ENCODE measurements around the gene SYTL3.

The SYTL3 gene

DNA sequence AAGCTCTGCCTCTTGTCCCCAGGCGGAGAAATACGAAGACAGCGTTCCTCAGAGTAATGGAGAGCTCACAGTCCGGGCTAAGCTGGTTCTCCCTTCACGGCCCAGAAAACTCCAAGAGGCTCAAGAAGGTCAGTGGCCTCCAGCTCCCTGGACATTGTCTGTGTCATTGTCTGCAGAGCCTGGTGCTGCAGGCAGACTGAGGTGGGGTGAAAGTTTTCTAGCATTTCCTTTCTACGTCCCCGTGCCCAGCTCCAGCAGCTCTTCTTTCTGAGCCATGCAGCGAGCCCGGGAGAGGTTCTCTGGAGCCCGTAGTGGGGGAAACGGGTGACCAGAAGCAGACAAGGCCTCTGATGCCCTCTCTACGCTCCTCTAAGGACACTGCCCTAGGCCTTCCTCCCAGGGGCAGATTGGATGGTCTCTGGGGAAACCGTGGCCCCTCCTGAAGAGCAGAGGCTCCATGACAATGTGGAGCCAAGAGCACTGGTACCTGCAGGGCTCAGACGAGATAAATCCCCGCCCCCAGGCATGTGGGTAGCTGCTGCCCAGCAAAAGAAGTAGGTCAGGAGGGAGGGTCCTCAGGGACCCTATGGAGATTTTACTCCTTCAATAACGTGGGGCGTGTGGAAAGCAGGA, 110.9 kb downstream of the SYTL3 start:
- H3K4me3 ChIP-seq (ENCODE audit: low read depth, low read length) = no peak overlapping the region
- no peaks in the 10 kb centered on the region for H3K9me3 ChIP-seq
- peaks cover 6% of the 10 kb centered on the region for H3K36me3 ChIP-seq
- TF ChIP-seq CTCF (IDR thresholded peaks at IDR 0.05; ENCODE audit: low read depth, low read length) = no peak
- no peaks in the 10 kb centered on the region for H3K27me3 ChIP-seq
- no peak for DNase-seq
- H3K4me1 ChIP-seq = peaks cover 20% of the 10 kb centered on the region

GRCh38 chr6:158761746-158762145, 111.9 kb downstream of the SYTL3 start:
- TF ChIP-seq CTCF (IDR thresholded peaks at IDR 0.05; ENCODE audit: low read depth, low read length) = no peak
- H3K4me1 ChIP-seq = peaks cover 25% of the 10 kb centered on the region
- H3K36me3 ChIP-seq = peaks cover 15% of the 10 kb centered on the region

DNA sequence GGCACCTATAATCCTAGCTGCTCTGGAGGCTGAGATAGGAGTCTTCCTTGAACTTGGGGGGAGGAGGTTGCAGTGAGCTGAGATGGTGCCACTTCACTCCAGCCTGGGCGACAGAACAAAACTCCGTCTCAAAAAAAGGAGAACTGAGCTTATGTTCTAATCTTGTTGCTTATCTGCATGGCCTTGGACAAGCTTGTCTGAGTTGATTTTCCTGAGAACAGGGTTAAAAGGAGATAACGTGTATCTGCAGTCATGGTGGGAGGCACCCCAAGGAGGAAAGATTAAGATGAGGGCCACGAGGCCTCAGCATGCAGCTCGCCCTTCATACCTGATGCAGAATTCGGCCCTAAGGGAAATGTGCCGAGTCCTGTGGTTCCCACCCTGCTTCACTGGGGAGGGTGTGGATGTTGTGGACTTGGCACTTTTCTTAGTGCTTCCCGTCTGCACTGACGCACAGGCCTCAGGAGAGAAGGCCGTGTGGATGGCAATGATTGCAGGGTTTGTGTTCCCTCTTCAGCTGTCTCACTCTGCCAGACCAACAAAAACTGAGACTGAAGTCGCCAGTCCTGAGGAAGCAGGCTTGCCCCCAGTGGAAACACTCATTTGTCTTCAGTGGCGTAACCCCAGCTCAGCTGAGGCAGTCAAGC, 113.1 kb downstream of the SYTL3 start:
- H3K9me3 ChIP-seq = no peaks in the 10 kb centered on the region
- no peak for TF ChIP-seq CTCF (IDR thresholded peaks at IDR 0.05; ENCODE audit: low read depth, low read length)
- no peaks in the 10 kb centered on the region for H3K27me3 ChIP-seq
- peaks cover 26% of the 10 kb centered on the region for H3K36me3 ChIP-seq
- H3K4me1 ChIP-seq = peaks cover 26% of the 10 kb centered on the region
- no peak for DNase-seq
- H3K4me3 ChIP-seq (ENCODE audit: low read depth, low read length) = no peak overlapping the region

More at GRCh38 chr6:158761746-158762145, 111.9 kb downstream of the SYTL3 start:
- Histone ChIP-seq H3K27me3 (no peaks in the 10 kb centered on the region), H3K4me3 (ENCODE audit: low read depth, low read length) (no peak overlapping the region), H3K9me3 (no peaks in the 10 kb centered on the region)
- DNase-seq = no peak

DNA sequence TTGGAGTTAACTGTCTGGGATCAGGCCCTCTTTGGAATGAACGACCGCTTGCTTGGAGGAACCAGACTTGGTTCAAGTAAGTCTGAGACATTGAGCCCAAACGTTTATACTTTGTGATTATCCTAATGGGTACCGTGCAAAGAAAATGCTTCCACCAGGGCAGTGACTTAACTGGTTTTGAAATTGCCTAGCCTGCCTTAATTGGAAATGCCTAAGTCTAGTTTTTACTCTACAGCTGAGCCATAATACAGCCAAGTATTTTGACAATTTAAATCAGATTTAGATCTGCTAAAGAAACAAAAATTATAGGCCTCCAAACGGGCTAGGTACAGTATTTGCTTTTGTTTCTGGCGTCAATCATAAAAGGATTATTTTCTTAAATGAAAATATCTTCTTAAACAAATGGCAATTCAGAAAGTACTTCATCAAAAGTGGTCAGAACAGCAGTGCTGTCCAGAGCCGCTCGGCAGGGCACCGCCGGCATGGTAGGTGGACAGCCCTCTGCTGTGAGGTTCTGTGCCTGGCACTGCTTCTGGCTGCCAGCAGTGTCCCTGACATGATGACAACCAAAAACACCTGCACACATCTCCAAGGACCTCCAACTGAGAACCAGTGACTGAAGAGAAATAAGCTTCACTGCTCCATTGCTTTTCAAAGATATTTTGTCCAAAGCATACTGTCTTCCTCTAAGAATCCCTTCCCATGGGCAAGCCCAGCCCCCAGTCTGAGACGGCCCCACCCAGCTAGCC, 113.8 kb downstream of the SYTL3 start:
- no peak for TF ChIP-seq CTCF (IDR thresholded peaks at IDR 0.05; ENCODE audit: low read depth, low read length)
- DNase-seq = no peak

DNA sequence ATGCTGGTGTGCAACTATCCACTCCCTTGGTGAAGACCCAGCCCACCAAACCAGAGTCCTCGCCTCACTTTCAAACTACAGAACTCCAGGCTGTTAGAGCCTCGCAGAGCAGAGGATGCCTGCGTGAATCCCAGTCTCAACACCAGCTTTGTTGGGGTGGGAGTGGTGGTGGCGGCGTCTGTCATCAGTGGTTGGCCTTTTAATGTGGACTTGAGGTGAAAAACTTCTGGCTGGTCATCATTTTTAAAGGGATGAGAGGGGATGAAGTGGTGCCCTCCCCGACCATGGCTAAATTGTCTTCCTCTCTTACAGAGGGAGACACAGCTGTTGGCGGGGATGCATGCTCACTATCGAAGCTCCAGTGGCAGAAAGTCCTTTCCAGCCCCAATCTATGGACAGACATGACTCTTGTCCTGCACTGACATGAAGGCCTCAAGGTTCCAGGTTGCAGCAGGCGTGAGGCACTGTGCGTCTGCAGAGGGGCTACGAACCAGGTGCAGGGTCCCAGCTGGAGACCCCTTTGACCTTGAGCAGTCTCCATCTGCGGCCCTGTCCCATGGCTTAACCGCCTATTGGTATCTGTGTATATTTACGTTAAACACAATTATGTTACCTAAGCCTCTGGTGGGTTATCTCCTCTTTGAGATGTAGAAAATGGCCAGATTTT, 114.5 kb downstream of the SYTL3 start:
- H3K4me3 ChIP-seq (ENCODE audit: low read depth, low read length) = no peak overlapping the region
- no peak for DNase-seq
- no peaks in the 10 kb centered on the region for H3K27me3 ChIP-seq
- peaks cover 40% of the 10 kb centered on the region for H3K36me3 ChIP-seq
- H3K9me3 ChIP-seq = no peaks in the 10 kb centered on the region
- H3K4me1 ChIP-seq = peaks cover 17% of the 10 kb centered on the region
- no peak for TF ChIP-seq CTCF (IDR thresholded peaks at IDR 0.05; ENCODE audit: low read depth, low read length)

More for the DNA sequence above, 113.8 kb downstream of the SYTL3 start:
- Histone ChIP-seq H3K27me3 (no peaks in the 10 kb centered on the region), H3K4me3 (ENCODE audit: low read depth, low read length) (no peak overlapping the region), H3K4me1 (peaks cover 23% of the 10 kb centered on the region), H3K36me3 (peaks cover 33% of the 10 kb centered on the region), H3K9me3 (no peaks in the 10 kb centered on the region)

All from BE2C (cell line).